GM12878 (cell line): Measurements from ENCODE around the gene COL23A1.

ENCODE experiments used
- HCFC1 ChIP-seq: fragments of 150-350 bp; IDR thresholded peaks from 2 replicates; pipeline ENCODE4 v1.6.1; 2014; ENCODE audit warnings: low read length
- TF ChIP-seq, protein P1 (sequence below): IDR thresholded peaks from 2 replicates; pipeline ENCODE4 v1.6.1; 2011; ENCODE audit warnings: mild to moderate bottlenecking, low read depth, low read length, moderate library complexity; ENCODE audit not compliant: insufficient replicate concordance
- TF ChIP-seq, protein P2 (sequence below), 3 experiments: IDR thresholded peaks in 2 of 3; conservative IDR thresholded peaks in 1 of 3; 2 replicates each; pipeline ENCODE4 v1.5.1; 2011; ENCODE audit warnings: low read depth in 3 of 3, low read length in 3 of 3, mild to moderate bottlenecking in 3 of 3, control low read depth in 2 of 3, moderate library complexity in 2 of 3, inconsistent platforms in 1 of 3, mixed read lengths in 1 of 3; ENCODE audit not compliant: control insufficient read depth in 2 of 3, insufficient read depth in 1 of 3; ENCODE audit errors: extremely low read depth in 1 of 3

- TF ChIP-seq, protein P1, sequence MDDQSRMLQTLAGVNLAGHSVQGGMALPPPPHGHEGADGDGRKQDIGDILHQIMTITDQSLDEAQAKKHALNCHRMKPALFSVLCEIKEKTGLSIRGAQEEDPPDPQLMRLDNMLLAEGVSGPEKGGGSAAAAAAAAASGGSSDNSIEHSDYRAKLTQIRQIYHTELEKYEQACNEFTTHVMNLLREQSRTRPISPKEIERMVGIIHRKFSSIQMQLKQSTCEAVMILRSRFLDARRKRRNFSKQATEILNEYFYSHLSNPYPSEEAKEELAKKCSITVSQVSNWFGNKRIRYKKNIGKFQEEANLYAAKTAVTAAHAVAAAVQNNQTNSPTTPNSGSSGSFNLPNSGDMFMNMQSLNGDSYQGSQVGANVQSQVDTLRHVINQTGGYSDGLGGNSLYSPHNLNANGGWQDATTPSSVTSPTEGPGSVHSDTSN, result no peak
- no peak for TF ChIP-seq HCFC1
- TF ChIP-seq, protein P2, sequence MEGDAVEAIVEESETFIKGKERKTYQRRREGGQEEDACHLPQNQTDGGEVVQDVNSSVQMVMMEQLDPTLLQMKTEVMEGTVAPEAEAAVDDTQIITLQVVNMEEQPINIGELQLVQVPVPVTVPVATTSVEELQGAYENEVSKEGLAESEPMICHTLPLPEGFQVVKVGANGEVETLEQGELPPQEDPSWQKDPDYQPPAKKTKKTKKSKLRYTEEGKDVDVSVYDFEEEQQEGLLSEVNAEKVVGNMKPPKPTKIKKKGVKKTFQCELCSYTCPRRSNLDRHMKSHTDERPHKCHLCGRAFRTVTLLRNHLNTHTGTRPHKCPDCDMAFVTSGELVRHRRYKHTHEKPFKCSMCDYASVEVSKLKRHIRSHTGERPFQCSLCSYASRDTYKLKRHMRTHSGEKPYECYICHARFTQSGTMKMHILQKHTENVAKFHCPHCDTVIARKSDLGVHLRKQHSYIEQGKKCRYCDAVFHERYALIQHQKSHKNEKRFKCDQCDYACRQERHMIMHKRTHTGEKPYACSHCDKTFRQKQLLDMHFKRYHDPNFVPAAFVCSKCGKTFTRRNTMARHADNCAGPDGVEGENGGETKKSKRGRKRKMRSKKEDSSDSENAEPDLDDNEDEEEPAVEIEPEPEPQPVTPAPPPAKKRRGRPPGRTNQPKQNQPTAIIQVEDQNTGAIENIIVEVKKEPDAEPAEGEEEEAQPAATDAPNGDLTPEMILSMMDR (IDR thresholded peaks at IDR 0.05 in 2 of 3, conservative IDR thresholded peaks at IDR 0.05 in 1 of 3; ENCODE audit: control insufficient read depth in 2 of 3, extremely low read depth in 1 of 3, insufficient read depth in 1 of 3, low read depth in 3 of 3, low read length in 3 of 3), result no peak
These were observed 70.4 kb downstream of the COL23A1 start for GRCh38 chr5:178519804-178520203.
